Measurements from ENCODE around the gene ABCD1. TPM values are rescaled to one million over a fixed set of nuclear protein-coding genes. Genes with fewer than 3 reads are reported as not detected.
"Not testable (repeated sequence)": the region's sequence is repeated elsewhere in the genome, so short reads cannot be mapped to it uniquely, and the experiment has no call there.

ABCD1 gene
- 10 to 100 TPM; 12.9 to 18.9 (median 14.5) TPM for total RNA-seq (2021; fragmentation: NEBNext Ultra II Directional; extraction: Animal tissue kit (Norgen Biotek cat#: 25700))
- long read RNA-seq, partial matches to known transcripts: 1 of 6 reads
- long read RNA-seq, other reads (novel, unspliced or antisense): 2 of 6 reads

GRCh38 chrX:153724252-153725038 lies at the start of gene ABCD1, which contains the start of gene BCAP31:
Gene ABCD1, plus strand, starts transcription at chrX:153724856. Its CDS starts 411 bp downstream, at chrX:153725267.
Gene BCAP31, minus strand, starts transcription at chrX:153724387. Its CDS starts 1,143 bp downstream, at chrX:153723244.
- H3K9me3 Mint-ChIP-seq: no peaks in the 10 kb centered on the region
- peak within 1 kb of the TSS; percentile 92 for H3K27ac Mint-ChIP-seq
- H3K4me1 Mint-ChIP-seq (ENCODE audit: low read depth): peaks cover 23% of the 10 kb centered on the region
- no peaks in the 10 kb centered on the region for H3K27me3 Mint-ChIP-seq (ENCODE audit: insufficient read depth)
- no peaks in the 10 kb centered on the region for H3K36me3 Mint-ChIP-seq (ENCODE audit: low read depth)
- H3K4me3 Mint-ChIP-seq: peak within 1 kb of the TSS; percentile 92
- peak; percentile 74 for DNase-seq
- TF ChIP-seq, protein P1, sequence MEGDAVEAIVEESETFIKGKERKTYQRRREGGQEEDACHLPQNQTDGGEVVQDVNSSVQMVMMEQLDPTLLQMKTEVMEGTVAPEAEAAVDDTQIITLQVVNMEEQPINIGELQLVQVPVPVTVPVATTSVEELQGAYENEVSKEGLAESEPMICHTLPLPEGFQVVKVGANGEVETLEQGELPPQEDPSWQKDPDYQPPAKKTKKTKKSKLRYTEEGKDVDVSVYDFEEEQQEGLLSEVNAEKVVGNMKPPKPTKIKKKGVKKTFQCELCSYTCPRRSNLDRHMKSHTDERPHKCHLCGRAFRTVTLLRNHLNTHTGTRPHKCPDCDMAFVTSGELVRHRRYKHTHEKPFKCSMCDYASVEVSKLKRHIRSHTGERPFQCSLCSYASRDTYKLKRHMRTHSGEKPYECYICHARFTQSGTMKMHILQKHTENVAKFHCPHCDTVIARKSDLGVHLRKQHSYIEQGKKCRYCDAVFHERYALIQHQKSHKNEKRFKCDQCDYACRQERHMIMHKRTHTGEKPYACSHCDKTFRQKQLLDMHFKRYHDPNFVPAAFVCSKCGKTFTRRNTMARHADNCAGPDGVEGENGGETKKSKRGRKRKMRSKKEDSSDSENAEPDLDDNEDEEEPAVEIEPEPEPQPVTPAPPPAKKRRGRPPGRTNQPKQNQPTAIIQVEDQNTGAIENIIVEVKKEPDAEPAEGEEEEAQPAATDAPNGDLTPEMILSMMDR (IDR thresholded peaks at IDR 0.05): no peak

DNA sequence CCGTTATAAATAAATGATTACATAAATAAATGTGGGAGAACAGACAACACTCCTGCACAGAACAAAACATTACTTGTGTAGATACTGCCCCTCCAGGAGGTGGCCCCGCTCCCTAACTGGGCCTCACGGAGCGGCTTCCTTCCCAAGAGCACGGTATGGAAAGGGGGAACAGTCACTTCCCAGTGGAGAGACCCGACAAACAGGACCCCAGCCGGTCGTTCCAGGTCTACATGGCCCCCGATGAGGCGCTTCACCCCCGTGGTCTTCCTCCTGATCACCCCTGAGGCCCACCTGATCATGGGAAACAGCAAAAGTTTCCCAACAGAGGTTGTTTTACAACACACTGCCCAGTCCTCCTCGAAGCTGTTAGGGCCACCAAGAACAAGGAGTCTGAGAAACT lies 43.5 kb upstream of the ABCD1 start:
- no peak for DNase-seq
- Mint-ChIP-seq H3K9me3 (0 out of 2 replicates have a peak, but pooled peaks cover 4% of the 10 kb centered on the region), H3K36me3 (ENCODE audit: low read depth) (no peaks in the 10 kb centered on the region), H3K27me3 (ENCODE audit: insufficient read depth) (peaks cover 10% of the 10 kb centered on the region; the same call in 1 of the 2 replicates), H3K4me3 (no peak overlapping the region), H3K27ac (no peak overlapping the region), H3K4me1 (ENCODE audit: low read depth) (no peaks in the 10 kb centered on the region)
- TF ChIP-seq, protein P1 (IDR thresholded peaks at IDR 0.05): no peak

GRCh38 chrX:153683486-153683885 lies 41.2 kb upstream of the ABCD1 start:
- not testable (repeated sequence) for H3K27ac Mint-ChIP-seq; DNase-seq; H3K36me3 Mint-ChIP-seq (ENCODE audit: low read depth); H3K9me3 Mint-ChIP-seq; H3K4me3 Mint-ChIP-seq; H3K27me3 Mint-ChIP-seq (ENCODE audit: insufficient read depth); H3K4me1 Mint-ChIP-seq (ENCODE audit: low read depth)

- H3K4me3 Mint-ChIP-seq: no peak overlapping the region
- no peaks in the 10 kb centered on the region for H3K36me3 Mint-ChIP-seq (ENCODE audit: low read depth)
- DNase-seq: no peak
Measured at GRCh38 chrX:153684467-153685155, 40.0 kb upstream of the ABCD1 start.

GRCh38 chrX:153685156-153685536 lies 39.5 kb upstream of the ABCD1 start:
- Mint-ChIP-seq H3K9me3 (0 out of 2 replicates have a peak, but pooled peaks cover 4% of the 10 kb centered on the region), H3K36me3 (ENCODE audit: low read depth) (no peaks in the 10 kb centered on the region), H3K27me3 (ENCODE audit: insufficient read depth) (0 out of 2 replicates have a peak, but pooled peaks cover 2% of the 10 kb centered on the region), H3K4me1 (ENCODE audit: low read depth) (no peaks in the 10 kb centered on the region), H3K27ac (no peak overlapping the region), H3K4me3 (no peak overlapping the region)
- TF ChIP-seq, protein P1 (IDR thresholded peaks at IDR 0.05): no peak
- DNase-seq: no peak

More at GRCh38 chrX:153684467-153685155, 40.0 kb upstream of the ABCD1 start:
- no peak overlapping the region for H3K27ac Mint-ChIP-seq
- peaks cover 4% of the 10 kb centered on the region; the same call in 1 of the 2 replicates for H3K27me3 Mint-ChIP-seq (ENCODE audit: insufficient read depth)
- H3K9me3 Mint-ChIP-seq: 0 out of 2 replicates have a peak, but pooled peaks cover 4% of the 10 kb centered on the region
- TF ChIP-seq, protein P1 (IDR thresholded peaks at IDR 0.05): no peak
- H3K4me1 Mint-ChIP-seq (ENCODE audit: low read depth): no peaks in the 10 kb centered on the region
